GM21447 (cell line): ENCODE measurements around the gene ZFP36.

Experiments
- ATAC-seq: cut with Tn5 transposase; IDR thresholded peaks from one replicate; pipeline ENCODE4 v1.9.1; 2021; ENCODE audit not compliant: unreplicated experiment

ZFP36 gene

GRCh38 chr19:39384839-39385568 lies 21.6 kb upstream of the ZFP36 start:
- no peak for ATAC-seq

- no peak for ATAC-seq
Measured at GRCh38 chr19:39385629-39386411, 20.8 kb upstream of the ZFP36 start.

GRCh38 chr19:39386557-39386956 lies 20.1 kb upstream of the ZFP36 start:
- ATAC-seq = no peak

- no peak for ATAC-seq
Measured at GRCh38 chr19:39388657-39389056, 18.0 kb upstream of the ZFP36 start.

- no peak for ATAC-seq
Measured at GRCh38 chr19:39389631-39390414, 16.8 kb upstream of the ZFP36 start.

- ATAC-seq = peak; percentile 19
Measured at GRCh38 chr19:39390451-39390750, 16.2 kb upstream of the ZFP36 start.

- ATAC-seq = peak; percentile 92
Measured at GRCh38 chr19:39390751-39391437, 15.8 kb upstream of the ZFP36 start, which contains the start of the genes MED29 and PAF1. Gene MED29 (plus strand): TSS chr19:39391378. CDS start chr19:39391423, 45 bp downstream. Gene PAF1 (minus strand): TSS chr19:39391106. CDS start chr19:39390864, 242 bp downstream.

- no peak for ATAC-seq
Measured at GRCh38 chr19:39397360-39398296, 9.0 kb upstream of the ZFP36 start.

GRCh38 chr19:39398297-39398864 lies 8.3 kb upstream of the ZFP36 start:
- ATAC-seq = no peak

GRCh38 chr19:39399668-39400050 lies 7.0 kb upstream of the ZFP36 start:
- ATAC-seq = no peak

GRCh38 chr19:39400061-39400460 lies 6.6 kb upstream of the ZFP36 start:
- ATAC-seq = no peak

- no peak for ATAC-seq
Measured at GRCh38 chr19:39401070-39401548, 5.5 kb upstream of the ZFP36 start.

- no peak for ATAC-seq
Measured at GRCh38 chr19:39401549-39402345, 4.9 kb upstream of the ZFP36 start.

GRCh38 chr19:39402346-39403300 lies 4.0 kb upstream of the ZFP36 start:
- no peak for ATAC-seq

GRCh38 chr19:39403331-39404312 lies 3.0 kb upstream of the ZFP36 start:
- no peak for ATAC-seq

GRCh38 chr19:39405261-39405957 lies 1.2 kb upstream of the ZFP36 start:
- no peak for ATAC-seq
